K562 (cell line): ENCODE measurements around the gene TSPAN11. TPM values are rescaled to one million over a fixed set of nuclear protein-coding genes. Genes with fewer than 3 reads are reported as not detected.

Experiments
- ATAC-seq: fragments of 200-7000 bp; cut with Tn5 transposase; 3 replicates; pipeline ENCODE4 v1.9.1; 2020; ENCODE audit warnings: moderate library complexity
- BruUV-seq: library from RNA; stranded (reverse); fragments of 400-500 nt; replicated peaks from 2 replicates; lab custom pipeline; 2021; lab: Mats Ljungman, UMichigan
- CTCF ChIA-PET: fragments of 300-600 bp; formaldehyde crosslinking; extraction: SDS; loops from one replicate; lab custom pipeline; 2021; ENCODE audit warnings: low intra/inter-chr PET ratio; lab: Yijun Ruan, JAX
- POLR2A ChIA-PET: fragments of 300-600, 350-650 bp; sonication (Branson Sonifier 250); formaldehyde crosslinking; extraction: SDS; loops from one replicate; lab custom pipeline; 2021; ENCODE audit warnings: antibody characterized with exemption, inconsistent platforms; lab: Yijun Ruan, JAX
- DNase-seq, 4 experiments: peaks; one replicate each; pipeline versions ENCODE4 v3.0.0 to v3.0.0-alpha.2; 2011 to 2018; ENCODE audit warnings: low spot score in 3 of 4, mixed read lengths in 3 of 4; ENCODE audit errors: extremely low read depth in 1 of 4
- FAIRE-seq: peaks from 2 replicates; lab custom pipeline; 2011; peaks lifted over from hg19 to GRCh38; lab: Jason Lieb, UNC
- H2AFZ ChIP-seq: 2 replicates; pipeline ENCODE4 v1.6.0; 2011; ENCODE audit warnings: low read depth, low read length, control low read depth, inconsistent platforms
- H3K27ac ChIP-seq: fragments of 200-600 bp; 3 replicates; pipeline ENCODE4 v1.8.0; 2011; ENCODE audit warnings: low read depth, mild to moderate bottlenecking, control low read depth, inconsistent platforms, low read length, moderate library complexity, mixed read lengths; ENCODE audit errors: extremely low read depth
- H3K27me3 ChIP-seq, 2 experiments: fragments of 300-600 bp in 1 of 2; 2 replicates in 1 of 2; 3 replicates in 1 of 2; pipeline versions ENCODE4 v1.6.0 to v1.8.0; 2011; ENCODE audit warnings: inconsistent platforms in 2 of 2, low read length in 2 of 2, mild to moderate bottlenecking in 1 of 2, mixed read lengths in 1 of 2, moderate library complexity in 1 of 2; ENCODE audit not compliant: control insufficient read depth in 2 of 2, insufficient read depth in 2 of 2
- H3K36me3 ChIP-seq: fragments of 300-600 bp; 3 replicates; pipeline ENCODE4 v1.8.0; 2011; ENCODE audit warnings: mild to moderate bottlenecking, low read length, inconsistent platforms; ENCODE audit not compliant: control insufficient read depth, insufficient read depth
- H3K4me1 ChIP-seq, 2 experiments: fragments of 200-600 bp in 1 of 2; replicated peaks in 1 of 2; 2 replicates in 1 of 2; 3 replicates in 1 of 2; pipeline versions ENCODE4 v1.5.1 to v1.8.0; 2011; ENCODE audit warnings: inconsistent platforms in 2 of 2, low read length in 2 of 2, mild to moderate bottlenecking in 1 of 2, mixed read lengths in 1 of 2, moderate library complexity in 1 of 2; ENCODE audit not compliant: control insufficient read depth in 2 of 2, insufficient read depth in 2 of 2
- H3K4me2 ChIP-seq: 2 replicates; pipeline ENCODE4 v1.6.1; 2011; ENCODE audit warnings: low read length, control low read depth, inconsistent platforms, mixed read lengths; ENCODE audit not compliant: insufficient read depth
- H3K4me3 ChIP-seq: fragments of 200-600 bp; sonication (generic), shearing (Covaris generic); 2 replicates; pipeline ENCODE4 v1.5.1; 2016; ENCODE audit warnings: control low read depth, inconsistent platforms
- H3K79me2 ChIP-seq: fragments of 200-600 bp; 3 replicates; pipeline ENCODE4 v1.8.0; 2011; ENCODE audit warnings: low read length, inconsistent platforms; ENCODE audit not compliant: control insufficient read depth, insufficient read depth
- H3K9ac ChIP-seq, 2 experiments: 2 replicates each; pipeline versions ENCODE4 v1.6.0 to v1.6.1; 2011; ENCODE audit warnings: low read depth in 2 of 2, low read length in 2 of 2, control low read depth in 1 of 2, inconsistent platforms in 1 of 2, mild to moderate bottlenecking in 1 of 2, mixed read lengths in 1 of 2; ENCODE audit not compliant: insufficient read depth in 1 of 2
- H3K9me1 ChIP-seq: one replicate; pipeline ENCODE4 v1.6.0; 2011; ENCODE audit warnings: inconsistent platforms, mild to moderate bottlenecking, low read length, moderate library complexity; ENCODE audit not compliant: control insufficient read depth, insufficient read depth
- H3K9me3 ChIP-seq: replicated peaks from 2 replicates; pipeline ENCODE4 v1.5.1; 2011; ENCODE audit warnings: low read depth, low read length, inconsistent platforms; ENCODE audit not compliant: control insufficient read depth, insufficient read depth
- H4K20me1 ChIP-seq: replicated peaks from 2 replicates; pipeline ENCODE4 v1.6.1; 2011; ENCODE audit warnings: low read length, inconsistent platforms, mixed read lengths; ENCODE audit not compliant: control insufficient read depth, insufficient read depth
- ELF2 ChIP-seq: fragments of 250-450 bp; sonication (Bioruptor Pico); IDR thresholded peaks from 2 replicates; pipeline ENCODE4 v1.5.0; 2021; ENCODE audit warnings: mild to moderate bottlenecking
- SIRT6 ChIP-seq: IDR thresholded peaks from one replicate; pipeline ENCODE4 v1.6.1; 2012; ENCODE audit warnings: low read depth, mild to moderate bottlenecking, control low read depth, inconsistent platforms, low read length, moderate library complexity
- SMARCA4 ChIP-seq: fragments of 450-650 bp; IDR thresholded peaks from 2 replicates; pipeline ENCODE4 v1.6.1; 2016
- THRAP3 ChIP-seq: fragments of 450-650 bp; IDR thresholded peaks from 2 replicates; pipeline ENCODE4 v1.6.1; 2016; ENCODE audit warnings: mild to moderate bottlenecking, inconsistent platforms, borderline replicate concordance
- ZKSCAN3 ChIP-seq: fragments of 250-450 bp; sonication (Bioruptor Pico); IDR thresholded peaks from 2 replicates; pipeline ENCODE4 v1.4.0; 2020
- WGBS: fragments of 100-300 bp; shearing (Covaris generic); methylation state at CpG from one replicate; pipeline ENCODE4 v1.1.6; 2016; ENCODE audit warnings: low coverage, mixed read lengths; ENCODE audit not compliant: insufficient coverage; ENCODE audit errors: missing lambda C conversion rate; 5-methylcytosine and 5-hydroxymethylcytosine counted together
- in situ Hi-C: fragments of 300-500 bp; cut with MboI; formaldehyde crosslinking; loops from 4 replicates; pipeline ENCODE4 v1.15.0; 2018; ENCODE audit warnings: inconsistent platforms, mixed read lengths
- intact Hi-C: fragments of 100-400 bp; cut with micrococcal nuclease; formaldehyde crosslinking; loops from 2 replicates; pipeline ENCODE4 v1.14.2; 2022
- polyA plus RNA-seq, 8 experiments: library from polyadenylated mRNA; depleted of rRNA in 4 of 8; stranded (reverse) in 5 of 8; unstranded in 3 of 8; fragments of >200 nt; fragmentation: Nextera tagmentation in 2 of 8; fragmentation: Illumina TruSeq in 1 of 8; extraction: Ambion mirVana in 2 of 8; extraction: Trizol in 1 of 8; gene quantifications; 2 replicates each; pipeline versions ENCODE4 v1.2.1 to v1.2.3, GENCODE V29; 2011 to 2014; ENCODE audit warnings: inconsistent platforms in 1 of 8, missing spikeins in 1 of 8
- total RNA-seq, 7 experiments: library from RNA; depleted of rRNA in 6 of 7; stranded (reverse); fragments of >200 nt in 6 of 7; fragmentation: Illumina TruSeq in 2 of 7; extraction: Trizol in 2 of 7; gene quantifications; 2 replicates each; pipeline versions ENCODE4 v1.2.1 to v1.2.3, GENCODE V29; 2011 to 2021; ENCODE audit warnings: low replicate concordance in 1 of 7
- TF ChIP-seq, protein P1 (sequence below): sonication (generic); formaldehyde crosslinking; IDR thresholded peaks from 2 replicates; pipeline ENCODE4 v1.8.0; 2023; ENCODE audit warnings: mild to moderate bottlenecking, missing genetic modification reagents
- TF ChIP-seq, protein P2 (sequence below): fragments of 250-450 bp; sonication (Bioruptor Pico); IDR thresholded peaks from 2 replicates; pipeline ENCODE4 v1.4.0; 2020; ENCODE audit warnings: mild to moderate bottlenecking, moderate library complexity
- TF ChIP-seq, protein P3 (sequence below), 2 experiments: fragments of 200-800 bp in 1 of 2; sonication (Bioruptor generic) in 1 of 2; sonication (generic) in 1 of 2; formaldehyde crosslinking in 1 of 2; IDR thresholded peaks in 1 of 2; conservative IDR thresholded peaks in 1 of 2; 2 replicates each; pipeline versions ENCODE4 v1.5.0 to v1.6.1; 2016 to 2020; ENCODE audit warnings: missing compliant biosample characterization in 1 of 2, missing genetic modification characterization in 1 of 2, missing genetic modification reagents in 1 of 2
- TF ChIP-seq, protein P4 (sequence below): sonication (generic); formaldehyde crosslinking; IDR thresholded peaks from 2 replicates; pipeline ENCODE4 v1.9.0; 2022; ENCODE audit warnings: mild to moderate bottlenecking, missing genetic modification reagents

Gene TSPAN11
- total and polyA plus RNA-seq, 9 of the 15 experiments (the other 6 are each of a cell fraction or from before 2014, with no cell fraction given) = not detected

DNA sequence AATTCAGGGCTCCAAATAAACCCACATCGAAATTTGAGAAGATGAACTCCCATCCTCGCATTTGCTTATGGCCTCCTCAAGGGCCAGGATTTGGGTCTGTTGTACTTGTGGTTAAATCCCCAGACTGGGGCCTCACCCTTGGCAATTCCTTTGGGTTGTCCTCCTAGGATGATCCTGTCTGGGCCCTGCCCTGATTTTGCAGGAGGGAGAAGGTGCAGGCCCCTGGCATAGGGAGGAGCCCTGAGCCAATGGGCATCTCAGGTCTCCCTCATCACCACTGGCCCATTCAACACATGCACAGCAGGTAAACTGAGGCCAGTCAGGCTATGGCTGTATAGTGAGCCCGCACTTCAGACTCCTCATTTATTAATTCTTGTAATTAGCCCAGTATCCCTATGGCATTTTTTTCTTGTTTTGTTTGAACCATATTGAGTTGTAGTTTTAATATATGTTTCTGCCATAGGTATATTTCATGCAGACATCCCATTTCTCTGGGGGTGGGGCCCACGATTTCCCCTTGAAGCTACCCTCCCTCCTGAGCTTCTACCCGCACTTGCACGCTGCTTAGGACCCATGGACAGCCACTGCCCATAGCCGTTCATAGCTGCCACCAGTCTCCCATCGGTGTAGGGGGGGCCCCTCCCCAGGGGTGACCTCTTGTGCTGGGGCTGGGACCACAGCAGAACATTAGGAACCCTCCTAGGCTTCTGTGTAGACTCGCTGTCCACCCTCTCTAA, 80.0 kb downstream of the TSPAN11 start:
- no peaks in the 10 kb centered on the region for H3K9me1 ChIP-seq
- BruUV-seq = no TSS peak
- H4K20me1 ChIP-seq = peaks cover 5% of the 10 kb centered on the region; the same call in 1 of the 2 replicates
- in situ Hi-C loops = no loop called here
- H3K4me2 ChIP-seq = no peak overlapping the region
- H3K27ac ChIP-seq = no peak overlapping the region
- H2AFZ ChIP-seq = no peak overlapping the region
- H3K4me1 ChIP-seq = no peaks in the 10 kb centered on the region
- H3K36me3 ChIP-seq = no peaks in the 10 kb centered on the region
- H3K4me3 ChIP-seq = no peak overlapping the region
- POLR2A ChIA-PET = no interaction called here
- no peak for ATAC-seq
- WGBS = 2% methylated on average over 9 of the region's 9 CpGs
- CTCF ChIA-PET = no interaction called here
- no peaks in the 10 kb centered on the region for H3K9me3 ChIP-seq
- FAIRE-seq = no peak
- H3K9ac ChIP-seq = no peak overlapping the region
- DNase-seq = no peak
- peaks cover 8 to 60% of the 10 kb centered on the region in 2 experiments; a peak in 4 of 5 replicates for H3K27me3 ChIP-seq
- intact Hi-C loops = no loop called here
- H3K79me2 ChIP-seq = no peaks in the 10 kb centered on the region
- TF ChIP-seq, protein P1, sequence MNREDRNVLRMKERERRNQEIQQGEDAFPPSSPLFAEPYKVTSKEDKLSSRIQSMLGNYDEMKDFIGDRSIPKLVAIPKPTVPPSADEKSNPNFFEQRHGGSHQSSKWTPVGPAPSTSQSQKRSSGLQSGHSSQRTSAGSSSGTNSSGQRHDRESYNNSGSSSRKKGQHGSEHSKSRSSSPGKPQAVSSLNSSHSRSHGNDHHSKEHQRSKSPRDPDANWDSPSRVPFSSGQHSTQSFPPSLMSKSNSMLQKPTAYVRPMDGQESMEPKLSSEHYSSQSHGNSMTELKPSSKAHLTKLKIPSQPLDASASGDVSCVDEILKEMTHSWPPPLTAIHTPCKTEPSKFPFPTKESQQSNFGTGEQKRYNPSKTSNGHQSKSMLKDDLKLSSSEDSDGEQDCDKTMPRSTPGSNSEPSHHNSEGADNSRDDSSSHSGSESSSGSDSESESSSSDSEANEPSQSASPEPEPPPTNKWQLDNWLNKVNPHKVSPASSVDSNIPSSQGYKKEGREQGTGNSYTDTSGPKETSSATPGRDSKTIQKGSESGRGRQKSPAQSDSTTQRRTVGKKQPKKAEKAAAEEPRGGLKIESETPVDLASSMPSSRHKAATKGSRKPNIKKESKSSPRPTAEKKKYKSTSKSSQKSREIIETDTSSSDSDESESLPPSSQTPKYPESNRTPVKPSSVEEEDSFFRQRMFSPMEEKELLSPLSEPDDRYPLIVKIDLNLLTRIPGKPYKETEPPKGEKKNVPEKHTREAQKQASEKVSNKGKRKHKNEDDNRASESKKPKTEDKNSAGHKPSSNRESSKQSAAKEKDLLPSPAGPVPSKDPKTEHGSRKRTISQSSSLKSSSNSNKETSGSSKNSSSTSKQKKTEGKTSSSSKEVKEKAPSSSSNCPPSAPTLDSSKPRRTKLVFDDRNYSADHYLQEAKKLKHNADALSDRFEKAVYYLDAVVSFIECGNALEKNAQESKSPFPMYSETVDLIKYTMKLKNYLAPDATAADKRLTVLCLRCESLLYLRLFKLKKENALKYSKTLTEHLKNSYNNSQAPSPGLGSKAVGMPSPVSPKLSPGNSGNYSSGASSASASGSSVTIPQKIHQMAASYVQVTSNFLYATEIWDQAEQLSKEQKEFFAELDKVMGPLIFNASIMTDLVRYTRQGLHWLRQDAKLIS (CRISPR knock-in tag) = no peak
- TF ChIP-seq SMARCA4 (no peak), ZKSCAN3 (no peak), SIRT6 (no peak), ELF2 (CRISPR knock-in tag) (no peak), THRAP3 (no peak)
- TF ChIP-seq, protein P2, sequence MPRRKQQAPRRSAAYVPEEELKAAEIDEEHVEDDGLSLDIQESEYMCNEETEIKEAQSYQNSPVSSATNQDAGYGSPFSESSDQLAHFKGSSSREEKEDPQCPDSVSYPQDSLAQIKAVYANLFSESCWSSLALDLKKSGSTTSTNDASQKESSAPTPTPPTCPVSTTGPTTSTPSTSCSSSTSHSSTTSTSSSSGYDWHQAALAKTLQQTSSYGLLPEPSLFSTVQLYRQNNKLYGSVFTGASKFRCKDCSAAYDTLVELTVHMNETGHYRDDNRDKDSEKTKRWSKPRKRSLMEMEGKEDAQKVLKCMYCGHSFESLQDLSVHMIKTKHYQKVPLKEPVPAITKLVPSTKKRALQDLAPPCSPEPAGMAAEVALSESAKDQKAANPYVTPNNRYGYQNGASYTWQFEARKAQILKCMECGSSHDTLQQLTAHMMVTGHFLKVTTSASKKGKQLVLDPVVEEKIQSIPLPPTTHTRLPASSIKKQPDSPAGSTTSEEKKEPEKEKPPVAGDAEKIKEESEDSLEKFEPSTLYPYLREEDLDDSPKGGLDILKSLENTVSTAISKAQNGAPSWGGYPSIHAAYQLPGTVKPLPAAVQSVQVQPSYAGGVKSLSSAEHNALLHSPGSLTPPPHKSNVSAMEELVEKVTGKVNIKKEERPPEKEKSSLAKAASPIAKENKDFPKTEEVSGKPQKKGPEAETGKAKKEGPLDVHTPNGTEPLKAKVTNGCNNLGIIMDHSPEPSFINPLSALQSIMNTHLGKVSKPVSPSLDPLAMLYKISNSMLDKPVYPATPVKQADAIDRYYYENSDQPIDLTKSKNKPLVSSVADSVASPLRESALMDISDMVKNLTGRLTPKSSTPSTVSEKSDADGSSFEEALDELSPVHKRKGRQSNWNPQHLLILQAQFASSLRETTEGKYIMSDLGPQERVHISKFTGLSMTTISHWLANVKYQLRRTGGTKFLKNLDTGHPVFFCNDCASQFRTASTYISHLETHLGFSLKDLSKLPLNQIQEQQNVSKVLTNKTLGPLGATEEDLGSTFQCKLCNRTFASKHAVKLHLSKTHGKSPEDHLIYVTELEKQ (CRISPR knock-in tag) = no peak
- TF ChIP-seq, protein P3, sequence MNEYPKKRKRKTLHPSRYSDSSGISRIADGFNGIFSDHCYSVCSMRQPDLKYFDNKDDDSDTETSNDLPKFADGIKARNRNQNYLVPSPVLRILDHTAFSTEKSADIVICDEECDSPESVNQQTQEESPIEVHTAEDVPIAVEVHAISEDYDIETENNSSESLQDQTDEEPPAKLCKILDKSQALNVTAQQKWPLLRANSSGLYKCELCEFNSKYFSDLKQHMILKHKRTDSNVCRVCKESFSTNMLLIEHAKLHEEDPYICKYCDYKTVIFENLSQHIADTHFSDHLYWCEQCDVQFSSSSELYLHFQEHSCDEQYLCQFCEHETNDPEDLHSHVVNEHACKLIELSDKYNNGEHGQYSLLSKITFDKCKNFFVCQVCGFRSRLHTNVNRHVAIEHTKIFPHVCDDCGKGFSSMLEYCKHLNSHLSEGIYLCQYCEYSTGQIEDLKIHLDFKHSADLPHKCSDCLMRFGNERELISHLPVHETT (CRISPR knock-in tag; conservative IDR thresholded peaks at IDR 0.05 in 1 of 2, IDR thresholded peaks at IDR 0.05 in 1 of 2) = no peak
- TF ChIP-seq, protein P4, sequence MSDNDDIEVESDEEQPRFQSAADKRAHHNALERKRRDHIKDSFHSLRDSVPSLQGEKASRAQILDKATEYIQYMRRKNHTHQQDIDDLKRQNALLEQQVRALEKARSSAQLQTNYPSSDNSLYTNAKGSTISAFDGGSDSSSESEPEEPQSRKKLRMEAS = no peak
